DMS 273 (cell line): Measurements from ENCODE around the gene S100B.
"Not testable (repeated sequence)": the region's sequence is repeated elsewhere in the genome, so short reads cannot be mapped to it uniquely, and the experiment has no call there.

Experiments
- DNase-seq: peaks from one replicate; lab custom pipeline; 2025; ENCODE audit not compliant: unreplicated experiment; lab: John Stamatoyannopoulos, UW

Gene S100B

DNA sequence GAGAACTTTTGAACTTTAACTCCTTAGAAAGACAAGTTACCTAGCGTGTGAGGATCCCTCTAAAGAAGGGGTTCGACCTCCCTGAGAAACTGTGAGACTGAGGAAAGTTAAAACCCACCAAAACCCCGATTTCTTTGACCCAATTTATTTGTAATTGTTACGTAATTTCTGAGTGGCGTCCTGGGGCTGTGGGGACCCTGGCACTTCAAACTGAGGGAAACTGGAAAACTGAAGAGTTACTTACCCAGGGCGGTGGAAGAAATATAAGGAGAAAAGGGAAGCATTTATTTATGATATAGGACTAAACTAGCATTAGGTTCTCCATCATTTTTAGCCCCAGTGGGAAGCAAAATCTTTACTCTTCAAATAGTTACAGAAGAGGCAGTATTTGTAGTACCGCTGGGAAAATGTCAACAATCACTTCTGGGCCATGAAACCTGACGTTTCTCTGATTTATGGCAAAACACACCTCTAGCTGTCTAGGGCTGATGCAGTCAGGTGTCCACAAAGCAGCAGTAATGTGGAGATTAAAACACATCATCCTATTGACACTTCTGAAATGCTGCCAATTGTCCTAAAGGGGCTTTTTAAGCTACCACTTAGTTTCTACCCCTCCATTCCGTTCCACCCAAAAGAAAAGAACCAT is 430 bp downstream of the S100B start:
- no peak for DNase-seq

DNA sequence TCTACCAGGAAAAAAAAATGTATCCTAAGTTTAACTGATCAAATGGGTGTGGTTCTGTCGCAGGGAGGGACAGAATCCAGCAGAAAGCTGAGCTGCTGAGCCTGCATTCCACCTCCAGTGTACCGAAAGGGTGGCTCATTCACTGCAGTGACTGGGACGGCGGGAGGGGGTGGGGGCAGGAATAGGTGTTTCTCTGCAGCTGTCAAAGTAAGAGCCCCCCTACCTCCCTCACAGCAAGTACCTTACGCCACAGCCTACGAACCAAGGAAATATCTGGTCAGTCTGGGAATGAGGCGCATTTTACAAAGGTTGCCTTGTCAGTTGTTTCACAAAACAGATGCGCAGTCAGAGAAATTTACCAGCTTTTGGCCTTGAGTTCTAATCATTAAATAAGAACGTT is 1.7 kb downstream of the S100B start:
- DNase-seq: no peak

DNA sequence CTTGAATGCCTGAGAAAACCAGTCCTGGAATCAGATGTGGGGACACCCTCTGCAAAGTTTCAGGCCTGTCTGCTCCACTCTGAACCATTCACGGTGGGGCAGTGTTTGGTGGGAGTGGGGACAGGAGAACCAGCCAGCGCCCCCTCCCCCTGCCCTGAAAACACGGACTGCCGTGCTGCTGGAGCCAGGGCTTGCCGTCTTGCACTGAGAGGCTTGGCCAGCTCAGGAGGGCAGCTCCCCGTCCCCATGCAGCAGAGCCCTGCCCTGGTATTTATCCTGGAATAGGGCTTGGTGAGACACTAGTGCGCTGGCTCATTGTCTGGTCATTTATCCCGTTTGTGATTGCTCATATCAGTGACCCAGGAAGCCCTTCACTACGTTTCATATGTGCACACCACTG is 3.9 kb downstream of the S100B start:
- no peak for DNase-seq

DNA sequence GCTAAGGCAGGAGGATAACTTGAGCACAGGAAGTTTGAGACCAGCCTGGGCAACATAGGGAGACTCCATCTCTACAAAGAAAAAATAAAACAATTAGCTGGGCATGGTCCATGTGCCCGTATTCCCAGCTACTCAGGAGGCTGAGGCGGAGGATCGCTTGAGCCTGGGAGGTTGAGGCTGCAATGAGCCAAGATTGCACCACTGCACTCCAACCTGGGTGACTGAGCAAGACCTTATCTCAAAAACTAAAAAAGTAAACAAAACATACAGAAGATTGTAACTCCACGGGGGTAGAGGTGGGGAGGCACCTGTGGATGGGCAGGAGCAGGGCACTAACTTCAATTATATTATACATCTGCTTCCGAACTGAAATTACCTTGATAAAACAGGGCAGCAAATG is 4.6 kb downstream of the S100B start:
- no peak for DNase-seq

DNA sequence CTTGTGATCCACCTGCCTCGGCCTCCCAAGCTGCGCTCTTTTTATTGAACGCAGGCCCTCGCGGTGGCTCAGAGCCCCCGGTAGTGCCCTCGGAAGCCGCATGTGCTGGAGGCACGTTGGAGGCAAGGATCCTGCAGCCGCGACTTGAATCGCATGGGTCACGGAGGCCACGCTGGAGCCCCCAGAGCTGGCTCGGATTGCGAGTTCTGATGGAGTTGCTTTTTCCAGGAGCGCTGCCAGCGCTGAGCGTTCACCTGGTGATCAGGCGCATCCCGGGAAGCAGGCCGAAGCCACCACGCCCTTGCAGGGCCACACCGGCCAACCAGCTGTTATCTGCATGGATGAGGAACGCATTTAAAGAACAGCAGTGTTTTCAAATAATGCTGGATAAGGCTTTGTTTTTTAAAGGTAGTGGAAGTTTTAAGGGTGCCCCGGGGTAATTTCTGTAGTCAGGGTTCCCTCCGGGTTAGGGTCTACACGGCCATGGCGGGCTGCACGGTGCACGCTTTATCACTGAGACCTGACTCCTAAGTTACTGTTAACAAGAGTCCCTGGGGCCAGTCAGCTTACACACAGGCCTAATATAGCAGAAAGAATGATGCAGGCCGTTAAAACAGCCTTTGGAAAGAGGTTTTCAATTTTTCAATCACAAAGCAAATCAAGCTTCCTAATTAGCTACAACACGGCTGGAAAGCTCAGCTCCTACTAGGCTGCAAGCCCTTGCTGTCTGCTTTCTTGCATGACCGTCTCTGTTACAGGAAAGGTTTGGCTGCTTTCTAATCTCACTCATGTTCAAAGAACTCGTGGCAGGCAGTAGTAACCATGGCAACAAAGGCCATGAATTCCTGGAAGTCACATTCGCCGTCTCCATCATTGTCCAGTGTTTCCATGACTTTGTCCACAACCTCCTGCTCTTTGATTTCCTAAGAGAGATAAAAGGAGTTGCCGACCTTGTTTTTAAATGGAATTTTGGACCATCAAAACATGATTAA is 6.0 kb downstream of the S100B start:
- DNase-seq: peak; percentile 46

DNA sequence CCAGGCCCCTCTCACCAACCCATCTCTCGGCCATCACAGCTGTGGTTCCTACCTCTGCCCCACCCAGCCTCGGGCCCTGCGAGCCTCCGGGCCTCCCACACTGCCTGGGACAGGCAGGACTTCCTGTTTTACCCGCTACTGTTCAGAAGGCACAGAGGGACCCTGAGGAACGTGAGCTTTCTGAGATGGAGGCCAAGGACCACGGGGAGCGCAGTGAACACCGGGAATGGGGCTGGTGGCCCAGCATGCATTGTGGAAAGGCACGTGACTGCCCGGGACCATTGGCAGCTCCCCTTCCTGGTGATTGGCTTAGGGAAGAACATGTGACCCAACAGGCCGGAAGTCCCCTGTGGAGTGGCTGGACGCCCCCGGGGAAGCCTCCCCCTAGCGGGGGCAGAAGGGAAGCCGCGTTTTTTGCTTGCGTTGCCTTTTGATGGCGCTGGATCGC is 7.0 kb downstream of the S100B start:
- DNase-seq: no peak

DNA sequence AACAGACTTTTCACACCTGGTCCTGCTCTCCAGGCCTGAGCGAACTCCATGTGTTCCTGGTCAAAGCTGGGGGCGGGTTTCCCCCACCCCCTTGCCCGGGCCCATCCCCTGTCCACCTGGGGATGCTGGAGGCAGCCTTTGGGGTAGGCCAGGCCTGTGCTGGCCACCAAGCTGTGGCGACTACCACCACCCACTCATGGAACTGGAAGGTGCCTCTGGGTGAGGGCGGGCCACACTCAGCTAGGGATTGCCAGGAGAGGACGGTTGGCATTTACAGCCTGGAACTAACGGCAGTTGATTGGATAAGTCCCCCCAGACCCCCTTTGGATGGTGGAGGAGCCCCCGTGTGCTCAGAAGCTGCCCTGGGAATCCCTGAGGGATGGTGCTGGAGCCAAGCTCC is 7.9 kb downstream of the S100B start:
- DNase-seq: no peak

DNA sequence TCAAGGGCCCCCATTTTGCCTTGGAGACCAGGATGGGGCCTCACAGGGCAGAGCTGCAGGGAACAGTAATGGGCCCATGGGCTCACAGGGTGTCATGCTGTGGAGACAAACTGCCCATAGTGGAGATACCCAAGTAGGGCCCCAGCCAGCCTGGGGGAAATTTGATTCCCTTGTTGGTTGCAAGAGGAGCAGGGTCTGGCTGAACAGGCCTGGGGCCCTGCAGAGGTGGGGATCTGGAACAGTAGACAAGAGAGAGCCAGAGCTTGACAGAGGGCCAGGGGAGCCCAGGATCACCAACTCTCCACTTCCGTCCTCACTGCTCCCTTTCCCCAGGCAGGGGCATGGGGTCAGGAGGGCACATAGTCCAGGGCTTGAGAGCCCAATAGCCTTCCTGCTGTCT is 8.7 kb downstream of the S100B start:
- no peak for DNase-seq

DNA sequence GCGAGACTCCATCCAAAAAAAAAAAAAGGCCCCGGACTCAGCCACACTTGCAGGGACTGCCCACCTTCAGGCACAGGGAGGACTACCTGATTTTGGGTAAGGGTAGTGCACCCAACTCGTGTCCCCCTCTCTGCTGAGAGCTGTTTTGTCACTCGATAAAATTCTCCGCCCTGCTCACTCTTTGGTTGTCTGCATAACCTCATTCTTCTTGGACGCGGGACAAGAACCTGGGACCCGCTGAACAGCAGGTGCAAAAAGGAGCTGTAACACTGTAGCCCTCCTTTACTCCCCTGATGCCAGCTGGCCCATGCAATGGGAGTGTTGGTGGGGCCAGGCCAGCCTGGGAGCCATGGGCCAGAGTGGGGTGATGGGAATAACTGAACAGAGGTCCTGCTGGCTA is 10.6 kb downstream of the S100B start:
- no peak for DNase-seq

DNA sequence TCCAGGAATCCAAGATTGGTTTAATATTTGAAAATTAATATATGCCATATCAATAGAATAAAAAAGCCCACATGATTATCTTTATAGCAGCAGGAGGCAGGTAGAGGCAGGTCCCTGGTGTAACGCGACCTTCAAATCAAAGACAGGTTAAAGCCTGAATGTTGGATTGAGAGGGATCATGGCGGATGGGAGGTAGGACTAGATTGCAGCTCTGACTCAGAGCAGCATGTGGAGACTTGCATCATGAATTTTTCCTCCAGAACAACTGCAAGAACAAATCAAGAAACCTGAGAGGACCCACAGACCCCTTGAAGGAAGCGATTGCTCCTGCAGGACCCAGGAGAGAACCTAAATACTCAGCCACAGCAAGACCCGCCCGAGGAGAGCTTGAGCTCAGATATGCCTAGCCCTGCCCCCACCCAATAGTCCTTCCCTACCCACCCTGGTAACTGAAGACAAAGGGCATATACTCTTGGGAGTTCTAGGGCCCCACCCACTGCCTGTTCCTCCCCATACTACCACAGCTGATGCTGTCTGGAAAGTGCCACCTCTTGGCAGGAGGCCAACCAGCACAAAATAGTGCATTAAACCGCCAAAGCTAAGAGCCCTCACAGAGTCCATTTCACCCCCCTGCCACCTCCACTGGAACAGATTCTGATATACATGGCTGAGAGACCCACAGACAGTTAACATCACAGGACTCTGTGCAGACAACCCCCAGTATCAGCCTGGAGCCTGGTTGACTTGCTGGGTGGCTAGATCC is 19.5 kb downstream of the S100B start:
- no peak for DNase-seq

DNA sequence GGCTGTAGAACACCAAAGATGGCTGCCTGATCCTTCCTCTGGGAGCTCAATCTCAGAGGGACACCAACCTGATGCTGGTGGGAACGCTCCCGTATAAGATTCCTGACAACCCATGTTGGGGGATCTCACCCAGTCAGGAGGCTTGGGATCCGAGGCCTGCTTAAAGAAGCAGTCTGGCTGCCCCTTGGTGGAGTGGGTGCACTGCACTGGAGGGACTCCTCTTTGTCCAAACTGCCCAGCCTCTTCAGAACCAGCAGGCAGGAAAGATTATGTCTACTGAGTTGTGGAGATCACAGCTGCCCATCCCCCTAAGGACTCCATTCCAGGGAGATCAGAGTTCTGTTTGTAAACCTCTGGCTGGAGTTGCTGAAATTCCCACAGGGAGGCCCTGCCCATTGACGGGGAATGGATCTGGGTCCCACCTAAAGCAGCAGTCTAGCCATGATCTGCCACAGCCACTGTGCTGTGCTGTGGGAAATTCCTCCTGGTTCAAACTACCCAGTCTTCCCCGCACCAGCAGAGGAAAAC is 23.0 kb downstream of the S100B start:
- DNase-seq: no peak

DNA sequence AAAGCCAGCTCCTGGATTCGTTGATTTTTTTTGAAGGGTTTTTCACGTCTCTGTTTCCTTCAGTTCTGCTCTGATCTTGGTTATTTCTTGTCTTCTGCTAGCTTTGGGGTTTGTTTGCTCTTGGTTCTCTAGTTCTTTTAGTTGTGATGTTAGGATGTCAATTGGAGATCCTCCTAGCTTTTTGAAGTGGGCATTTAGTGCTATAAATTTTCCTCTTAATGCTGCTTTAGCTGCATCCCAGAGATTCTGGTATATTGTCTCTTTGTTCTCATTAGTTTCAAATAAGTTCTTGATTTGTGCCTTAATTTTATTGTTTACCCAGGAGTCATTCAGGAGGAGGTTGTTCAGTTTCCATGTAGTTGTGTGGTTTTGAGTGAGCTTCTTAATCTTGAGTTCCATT is 25.5 kb downstream of the S100B start:
- DNase-seq: not testable (repeated sequence)

DNA sequence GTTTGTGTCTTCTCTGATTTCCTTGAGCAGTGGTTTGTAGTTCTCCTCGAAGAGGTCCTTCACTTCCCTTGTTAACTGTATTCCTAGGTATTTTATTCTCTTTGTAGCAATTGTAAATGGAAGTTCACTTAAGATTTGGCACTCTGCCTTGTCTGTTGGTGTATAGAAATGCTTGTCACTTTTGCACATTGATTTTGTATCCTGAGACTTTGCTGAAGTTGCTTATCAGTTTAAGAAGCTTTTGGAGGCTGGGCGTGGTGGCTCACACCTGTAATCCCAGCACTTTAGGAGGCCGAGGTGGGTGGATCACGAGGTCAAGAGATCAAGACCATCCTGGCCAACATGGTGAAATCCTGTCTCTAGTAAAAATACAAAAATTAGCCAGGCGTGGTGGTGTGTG is 27.1 kb downstream of the S100B start:
- DNase-seq: not testable (repeated sequence)

DNA sequence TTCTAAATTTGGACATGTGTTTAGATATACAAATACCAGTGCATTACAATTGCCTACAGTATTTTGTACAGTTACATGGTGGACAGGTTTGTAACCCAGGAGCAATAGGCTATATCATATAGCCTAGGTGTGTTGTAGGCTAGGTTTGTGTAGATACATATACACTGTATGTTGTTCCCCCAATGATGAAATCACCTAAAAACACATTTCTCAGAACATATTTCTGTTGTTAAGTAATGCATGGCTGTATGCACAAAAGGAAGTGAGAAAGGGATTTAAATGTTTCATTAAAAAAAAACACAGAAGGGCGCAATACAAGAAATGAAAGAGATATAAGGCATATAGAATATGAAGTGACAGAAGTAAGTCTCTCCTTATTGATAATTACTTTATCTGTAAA is 32.0 kb downstream of the S100B start:
- DNase-seq: no peak

DNA sequence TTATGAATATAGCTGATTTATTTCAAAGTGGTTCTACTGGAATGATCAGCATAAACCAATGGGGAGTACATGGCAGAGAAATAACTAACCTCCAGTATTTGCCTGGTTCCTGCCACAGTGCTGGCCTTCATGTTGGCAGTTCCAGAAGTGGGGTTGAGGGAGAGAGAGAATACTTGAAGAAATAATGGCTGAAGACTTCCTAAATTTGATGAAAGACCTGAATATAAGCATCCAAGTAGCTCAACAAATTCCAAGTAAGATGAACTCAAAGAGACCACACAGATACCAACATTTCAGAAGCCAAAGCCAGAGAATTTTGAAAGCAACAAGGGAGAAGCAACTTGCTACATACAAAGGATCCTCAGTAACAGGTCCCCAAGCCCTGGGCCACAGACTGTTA is 34.3 kb downstream of the S100B start:
- no peak for DNase-seq

DNA sequence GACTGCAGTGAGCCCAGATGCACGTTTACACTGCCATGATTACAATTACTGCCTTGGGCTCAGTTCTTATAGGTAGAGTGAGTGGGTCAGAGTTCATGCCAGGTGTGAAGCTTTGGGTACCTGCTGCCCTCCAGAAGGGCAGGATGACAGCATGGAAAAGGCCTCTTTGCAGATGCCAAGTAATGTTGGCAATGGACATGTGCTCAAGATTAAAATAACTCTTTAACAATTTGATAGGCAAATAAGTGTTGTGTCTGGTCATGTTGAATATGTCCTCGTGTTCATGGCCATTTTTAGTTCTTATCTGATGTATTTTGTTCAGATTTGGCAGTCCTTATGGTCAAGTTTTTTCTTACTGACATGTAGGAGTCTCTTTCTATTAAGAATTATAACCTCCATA is 34.8 kb downstream of the S100B start:
- no peak for DNase-seq

DNA sequence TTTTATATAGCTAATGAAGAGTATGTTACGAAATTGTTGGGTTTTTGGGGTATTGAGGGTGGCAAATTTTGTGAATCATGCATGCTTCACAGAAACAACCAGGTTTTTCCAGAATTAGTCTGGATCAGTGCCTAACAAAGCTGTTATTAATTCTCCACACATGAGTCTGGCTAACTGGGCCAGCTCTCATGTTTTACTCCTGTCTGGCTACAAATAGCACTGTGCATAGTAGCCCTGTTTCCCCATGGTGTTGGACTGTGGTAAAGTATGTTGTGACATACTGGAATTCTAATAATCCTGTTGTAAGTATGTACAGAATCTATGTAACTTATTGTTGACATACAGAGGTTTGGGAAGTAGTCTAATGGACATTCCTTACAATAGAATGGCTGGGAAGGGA is 35.8 kb downstream of the S100B start:
- DNase-seq: no peak

DNA sequence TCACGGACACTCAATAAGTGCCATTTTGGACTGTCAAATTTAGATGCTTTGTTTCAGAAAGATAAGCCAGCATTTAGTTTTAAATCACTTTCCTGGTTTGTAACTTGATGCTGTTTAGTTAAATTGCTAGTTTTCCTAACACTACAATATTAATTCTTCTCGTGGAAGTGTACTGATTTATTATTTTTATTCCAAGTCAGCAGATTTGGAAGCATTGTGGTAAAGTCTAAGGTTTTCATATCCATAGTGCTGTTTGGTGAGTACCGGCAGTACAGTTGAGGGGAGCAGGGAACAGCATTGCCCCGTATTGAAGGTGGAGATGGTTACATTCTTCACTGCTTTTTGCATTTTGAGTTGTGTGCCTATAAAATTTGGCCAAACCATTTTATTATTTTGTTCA is 36.3 kb downstream of the S100B start:
- no peak for DNase-seq

DNA sequence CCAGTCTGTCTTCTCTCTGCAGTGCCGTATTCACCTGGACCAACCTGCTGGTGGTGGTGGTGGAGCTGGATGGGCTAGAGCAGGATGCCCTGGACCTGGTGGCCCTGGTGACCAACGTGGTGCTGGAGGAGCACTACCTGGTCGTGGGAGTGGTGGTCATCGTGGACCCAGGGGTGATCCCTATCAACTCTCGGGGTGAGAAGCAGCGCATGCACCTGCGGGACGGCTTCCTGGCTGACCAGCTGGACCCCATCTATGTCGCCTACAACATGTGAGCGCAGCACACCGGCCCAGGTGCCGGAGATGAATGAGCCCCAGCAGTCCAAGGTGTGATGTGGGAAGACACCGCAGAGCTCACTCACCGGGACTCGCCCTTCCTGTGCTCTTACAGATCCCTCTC is 37.5 kb downstream of the S100B start:
- DNase-seq: no peak

DNA sequence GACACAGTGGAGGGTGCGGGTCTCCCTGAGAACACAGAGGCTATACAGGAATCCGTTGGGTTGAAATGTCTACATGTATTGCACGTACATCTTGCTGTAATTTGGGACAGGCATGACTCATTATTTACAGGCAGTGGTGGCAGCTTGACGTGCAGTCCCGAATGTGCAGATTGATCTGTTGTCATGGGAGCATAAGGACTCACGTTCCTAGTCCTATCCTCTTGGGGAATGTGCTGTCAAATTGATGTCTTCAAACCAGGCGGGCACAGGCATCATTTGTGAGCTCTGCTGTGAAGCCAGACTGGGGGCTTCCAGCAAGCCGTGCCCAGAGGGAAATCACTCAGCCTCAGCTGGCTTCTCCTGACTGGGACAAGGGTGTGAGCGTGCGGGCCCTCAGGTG is 40.5 kb downstream of the S100B start:
- DNase-seq: no peak

DNA sequence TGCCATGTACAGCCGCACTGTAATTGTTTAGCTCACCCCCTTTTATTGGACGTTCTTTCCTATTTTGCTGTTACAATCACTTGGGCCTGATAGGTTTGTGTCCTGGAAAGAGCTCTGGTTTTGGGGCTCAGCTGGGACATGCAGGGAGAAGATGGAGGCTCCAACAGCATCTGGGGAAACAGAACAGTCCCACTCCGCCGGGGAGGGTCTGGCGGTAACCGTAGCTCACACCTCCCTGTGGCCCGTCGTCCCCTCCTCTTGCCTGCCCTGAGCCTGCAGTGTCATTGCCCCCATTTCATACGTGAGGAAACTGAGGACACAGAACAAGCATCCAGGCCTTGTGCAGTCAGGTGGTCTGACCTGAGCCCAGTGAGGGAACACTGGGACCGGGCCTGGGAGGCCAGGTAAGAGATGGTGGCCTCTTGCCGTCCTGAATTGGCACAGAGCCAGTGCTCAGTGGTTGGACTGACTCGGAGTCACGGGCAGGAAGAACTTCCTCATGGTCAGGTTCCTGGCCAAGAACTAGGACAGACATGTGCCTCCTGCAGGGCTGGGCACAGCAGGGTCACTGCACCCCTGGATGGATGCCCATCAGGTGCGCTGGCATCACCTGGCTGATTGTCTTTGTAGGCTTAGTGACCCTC is 41.8 kb downstream of the S100B start:
- DNase-seq: no peak
